Activated B cell treated with CpG ODN at 0.5 μM for 24 hours (primary cell): Measurements from ENCODE around the gene ITGB6. TPM values are rescaled to one million over a fixed set of nuclear protein-coding genes. Genes with fewer than 3 reads are reported as not detected.

Source experiments
- ATAC-seq: fragments of 200-7000 bp; cut with Tn5 transposase; one replicate; pipeline ENCODE4 v1.10.0; 2021; ENCODE audit warnings: low read depth, mild to moderate bottlenecking, moderate library complexity
- CTCF ChIA-PET: fragments of 350-600 bp; sonication (Branson Sonifier 250); formaldehyde crosslinking; loops from one replicate; lab custom pipeline; 2021; ENCODE audit warnings: antibody characterized with exemption; lab: Charles Lee
- POLR2A ChIA-PET: fragments of 350-600 bp; sonication (Branson Sonifier 250); formaldehyde crosslinking; loops from one replicate; lab custom pipeline; 2021; ENCODE audit warnings: antibody characterized with exemption; lab: Charles Lee
- DNase-seq: peaks from one replicate; pipeline ENCODE4 v3.0.0; 2022
- H3K27ac Mint-ChIP-seq: one replicate; pipeline ENCODE4 v1.8.0; 2020; ENCODE audit warnings: mixed read lengths
- H3K27me3 Mint-ChIP-seq: one replicate; pipeline ENCODE4 v1.8.0; 2021; ENCODE audit warnings: mixed read lengths
- H3K36me3 Mint-ChIP-seq: one replicate; pipeline ENCODE4 v1.8.0; 2021; ENCODE audit warnings: low read depth, mixed read lengths
- H3K4me1 Mint-ChIP-seq: one replicate; pipeline ENCODE4 v1.8.0; 2021; ENCODE audit warnings: mixed read lengths
- H3K4me3 Mint-ChIP-seq: one replicate; pipeline ENCODE4 v1.8.0; 2020; ENCODE audit warnings: mild to moderate bottlenecking, mixed read lengths
- H3K9me3 Mint-ChIP-seq: one replicate; pipeline ENCODE4 v1.8.0; 2020; ENCODE audit warnings: mixed read lengths
- CTCF ChIP-seq: fragments of 200-600 bp; IDR thresholded peaks from one replicate; pipeline ENCODE4 v1.8.0; 2022; ENCODE audit warnings: antibody characterized with exemption, mild to moderate bottlenecking
- intact Hi-C: fragments of 100-400 bp; cut with micrococcal nuclease; formaldehyde crosslinking; loops from one replicate; pipeline ENCODE4 v1.15.1; 2024
- total RNA-seq: library from RNA; stranded (reverse); gene quantifications from 2 replicates; pipeline ENCODE4 v1.2.3, GENCODE V29; 2022

ITGB6 gene
- total RNA-seq, 1 donor from 2014 or later = not detected

DNA sequence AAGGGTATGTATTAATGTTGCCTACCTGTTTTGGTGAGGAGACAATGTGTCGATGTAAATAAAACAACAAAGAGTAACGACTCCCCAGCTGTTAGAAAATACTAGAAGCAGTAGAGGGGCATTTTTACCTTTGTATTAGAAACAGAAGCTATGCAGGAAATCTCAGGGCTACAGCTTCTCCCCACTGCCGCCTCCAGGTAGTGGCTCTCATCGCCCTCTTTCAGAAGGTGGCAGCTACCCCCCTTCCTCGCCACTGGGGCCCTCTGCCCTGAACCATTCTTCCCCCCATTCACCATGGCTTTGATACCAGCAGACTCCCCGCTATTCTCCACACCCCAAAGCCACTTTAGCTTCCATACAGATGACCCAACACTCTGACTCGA lies 144.4 kb downstream of the ITGB6 start:
- no peak overlapping the region for H3K4me3 Mint-ChIP-seq
- H3K36me3 Mint-ChIP-seq = no peaks in the 10 kb centered on the region
- ChIA-PET POLR2A (interaction anchor here (0.6 kb wide), 1 partner anchor 39 kb away, joined by 5 read pairs; no protein-coding TSS in a partner anchor), CTCF (no interaction called here)
- peaks cover 18% of the 10 kb centered on the region for H3K27me3 Mint-ChIP-seq
- no peak for ATAC-seq
- no peak overlapping the region for H3K27ac Mint-ChIP-seq
- intact Hi-C loops = no loop called here
- TF ChIP-seq CTCF = no peak
- H3K9me3 Mint-ChIP-seq = no peaks in the 10 kb centered on the region
- H3K4me1 Mint-ChIP-seq = no peaks in the 10 kb centered on the region
- DNase-seq = no peak

- CTCF ChIA-PET = no interaction called here
Observed at GRCh38 chr2:160054984-160055725, 144.9 kb downstream of the ITGB6 start.

DNA sequence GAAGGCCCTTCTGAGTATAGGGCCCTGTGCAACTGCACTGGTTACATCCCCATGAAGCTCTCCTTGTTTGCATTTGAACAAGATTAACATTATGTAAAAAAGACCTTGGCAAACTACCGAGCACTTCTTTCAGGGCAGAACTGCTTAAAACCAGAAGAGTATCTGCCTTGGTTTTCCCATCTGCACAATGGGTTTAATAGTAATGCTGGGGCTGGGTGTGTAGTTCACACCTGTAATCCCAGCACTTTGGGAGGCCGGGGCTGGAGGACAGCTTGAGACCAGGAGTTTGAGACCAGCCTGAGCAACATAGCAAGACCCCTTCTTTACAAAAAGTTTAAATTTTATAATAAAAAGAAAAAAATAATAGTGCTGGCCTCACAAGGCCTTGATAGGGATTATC lies 146.1 kb downstream of the ITGB6 start:
- POLR2A ChIA-PET = no interaction called here
- Mint-ChIP-seq H3K36me3 (no peaks in the 10 kb centered on the region), H3K9me3 (no peaks in the 10 kb centered on the region), H3K4me1 (no peaks in the 10 kb centered on the region), H3K27ac (no peak overlapping the region), H3K27me3 (peaks cover 11% of the 10 kb centered on the region), H3K4me3 (no peak overlapping the region)
- CTCF ChIA-PET = no interaction called here
- ATAC-seq = no peak
- no peak for TF ChIP-seq CTCF
- no peak for DNase-seq
- intact Hi-C loops = no loop called here

More at GRCh38 chr2:160054984-160055725, 144.9 kb downstream of the ITGB6 start:
- Mint-ChIP-seq H3K4me1 (no peaks in the 10 kb centered on the region), H3K27me3 (peaks cover 16% of the 10 kb centered on the region), H3K4me3 (no peak overlapping the region), H3K9me3 (no peaks in the 10 kb centered on the region), H3K27ac (no peak overlapping the region), H3K36me3 (no peaks in the 10 kb centered on the region)
- intact Hi-C loops = no loop called here
- no peak for ATAC-seq
- DNase-seq = no peak
- POLR2A ChIA-PET = interaction anchor here (0.6 kb wide), 1 partner anchor 38 kb away, joined by 5 read pairs; no protein-coding TSS in a partner anchor
- no peak for TF ChIP-seq CTCF

DNA sequence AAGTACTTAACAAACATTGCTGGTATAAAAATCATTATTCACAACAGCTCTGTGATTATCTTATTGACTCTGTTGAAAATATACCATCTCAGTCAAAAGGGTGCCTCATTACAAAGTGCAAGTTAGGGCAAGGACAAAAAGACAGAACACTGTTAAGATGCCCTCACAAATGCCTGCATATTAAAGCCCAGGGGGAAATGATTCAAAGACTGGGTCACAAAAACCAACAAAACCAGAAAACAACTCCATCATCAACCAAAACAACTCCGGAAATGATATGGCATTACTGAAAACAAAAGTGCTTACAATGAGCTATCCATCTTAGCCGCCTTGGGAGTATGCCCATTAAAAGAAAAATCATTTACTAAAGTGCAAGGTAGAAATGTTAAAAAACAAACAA lies 147.5 kb downstream of the ITGB6 start:
- Mint-ChIP-seq H3K4me1 (no peaks in the 10 kb centered on the region), H3K4me3 (no peak overlapping the region), H3K27ac (no peak overlapping the region), H3K36me3 (no peaks in the 10 kb centered on the region), H3K27me3 (peaks cover 5% of the 10 kb centered on the region), H3K9me3 (no peaks in the 10 kb centered on the region)
- POLR2A ChIA-PET = no interaction called here
- intact Hi-C loops = no loop called here
- ATAC-seq = no peak
- no peak for DNase-seq
- no peak for TF ChIP-seq CTCF
- CTCF ChIA-PET = no interaction called here

- Mint-ChIP-seq H3K9me3 (no peaks in the 10 kb centered on the region), H3K36me3 (no peaks in the 10 kb centered on the region), H3K4me1 (no peaks in the 10 kb centered on the region), H3K27ac (no peak overlapping the region), H3K4me3 (no peak overlapping the region), H3K27me3 (peaks cover 5% of the 10 kb centered on the region)
- intact Hi-C loops = no loop called here
- CTCF ChIA-PET = no interaction called here
- TF ChIP-seq CTCF = no peak
- POLR2A ChIA-PET = no interaction called here
- no peak for DNase-seq
- no peak for ATAC-seq
Observed at GRCh38 chr2:160051371-160051800, 148.7 kb downstream of the ITGB6 start.
